Neural crest cell (in vitro differentiated cells): Measurements from ENCODE around the gene FOXM1. TPM values are rescaled to one million over a fixed set of nuclear protein-coding genes. Genes with fewer than 3 reads are reported as not detected.

Source experiments
- DNase-seq: peaks from one replicate; pipeline ENCODE4 v3.0.0; 2021; ENCODE audit warnings: low read depth, mixed read lengths, low spot score
- H3K27ac Mint-ChIP-seq: one replicate; pipeline ENCODE4 v1.8.0; 2021; ENCODE audit warnings: mild to moderate bottlenecking, mixed read lengths; ENCODE audit not compliant: unreplicated experiment
- H3K27me3 Mint-ChIP-seq: 2 replicates; pipeline ENCODE4 v1.8.0; 2021; ENCODE audit warnings: low read depth, mild to moderate bottlenecking, mixed read lengths
- H3K36me3 Mint-ChIP-seq: 2 replicates; pipeline ENCODE4 v1.8.0; 2021; ENCODE audit warnings: low read depth, mild to moderate bottlenecking, mixed read lengths
- H3K4me1 Mint-ChIP-seq: 2 replicates; pipeline ENCODE4 v1.8.0; 2021; ENCODE audit warnings: mixed read lengths
- H3K4me3 Mint-ChIP-seq: one replicate; pipeline ENCODE4 v1.8.0; 2021; ENCODE audit warnings: mild to moderate bottlenecking, mixed read lengths
- H3K9me3 Mint-ChIP-seq: 2 replicates; pipeline ENCODE4 v1.8.0; 2021; ENCODE audit warnings: mixed read lengths
- total RNA-seq: library from RNA; stranded (reverse); gene quantifications from 2 replicates; pipeline ENCODE4 v1.2.1, GENCODE V29; 2021
- TF ChIP-seq, protein P1 (sequence below): fragments of 200-600 bp; sonication (generic); conservative IDR thresholded peaks from 2 replicates; pipeline ENCODE4 v1.5.0; 2021; ENCODE audit warnings: antibody characterized with exemption, mild to moderate bottlenecking

The FOXM1 gene
- total RNA-seq, 1 donor from 2014 or later, result 147 TPM

GRCh38 chr12:2845280-2845679 lies 31.7 kb downstream of the FOXM1 start:
- Mint-ChIP-seq H3K9me3 (no peaks in the 10 kb centered on the region), H3K36me3 (peaks cover 2% of the 10 kb centered on the region), H3K4me1 (peaks cover 50% of the 10 kb centered on the region), H3K4me3 (no peak overlapping the region), H3K27ac (peak overlapping the region; percentile 67), H3K27me3 (no peaks in the 10 kb centered on the region)
- no peak for DNase-seq
- TF ChIP-seq, protein P1, sequence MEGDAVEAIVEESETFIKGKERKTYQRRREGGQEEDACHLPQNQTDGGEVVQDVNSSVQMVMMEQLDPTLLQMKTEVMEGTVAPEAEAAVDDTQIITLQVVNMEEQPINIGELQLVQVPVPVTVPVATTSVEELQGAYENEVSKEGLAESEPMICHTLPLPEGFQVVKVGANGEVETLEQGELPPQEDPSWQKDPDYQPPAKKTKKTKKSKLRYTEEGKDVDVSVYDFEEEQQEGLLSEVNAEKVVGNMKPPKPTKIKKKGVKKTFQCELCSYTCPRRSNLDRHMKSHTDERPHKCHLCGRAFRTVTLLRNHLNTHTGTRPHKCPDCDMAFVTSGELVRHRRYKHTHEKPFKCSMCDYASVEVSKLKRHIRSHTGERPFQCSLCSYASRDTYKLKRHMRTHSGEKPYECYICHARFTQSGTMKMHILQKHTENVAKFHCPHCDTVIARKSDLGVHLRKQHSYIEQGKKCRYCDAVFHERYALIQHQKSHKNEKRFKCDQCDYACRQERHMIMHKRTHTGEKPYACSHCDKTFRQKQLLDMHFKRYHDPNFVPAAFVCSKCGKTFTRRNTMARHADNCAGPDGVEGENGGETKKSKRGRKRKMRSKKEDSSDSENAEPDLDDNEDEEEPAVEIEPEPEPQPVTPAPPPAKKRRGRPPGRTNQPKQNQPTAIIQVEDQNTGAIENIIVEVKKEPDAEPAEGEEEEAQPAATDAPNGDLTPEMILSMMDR, result no peak

DNA sequence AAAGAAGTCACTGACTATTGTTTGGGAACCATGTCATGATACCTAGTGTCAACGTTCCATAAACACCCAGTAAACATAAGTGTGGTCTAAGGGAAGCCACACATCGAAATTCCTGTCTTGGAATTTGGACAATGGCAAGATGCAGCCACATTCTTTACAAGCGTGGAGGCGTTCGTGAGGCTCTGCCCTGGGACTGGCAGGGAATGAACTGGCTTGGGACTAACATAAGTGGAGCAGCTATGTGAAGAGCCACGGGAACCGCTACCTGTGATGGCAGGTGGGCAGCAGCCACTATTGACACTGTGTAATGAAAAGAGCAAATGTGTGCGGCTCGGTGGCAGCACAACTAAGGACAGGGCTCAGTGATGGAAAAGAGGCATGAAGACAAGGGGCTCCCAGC lies 32.2 kb downstream of the FOXM1 start:
- DNase-seq, result no peak
- H3K9me3 Mint-ChIP-seq, result no peaks in the 10 kb centered on the region
- peaks cover 47% of the 10 kb centered on the region for H3K4me1 Mint-ChIP-seq
- peak overlapping the region; percentile 3 for H3K4me3 Mint-ChIP-seq
- H3K36me3 Mint-ChIP-seq, result peaks cover 3% of the 10 kb centered on the region
- TF ChIP-seq, protein P1, result no peak
- H3K27me3 Mint-ChIP-seq, result no peaks in the 10 kb centered on the region
- peak overlapping the region; percentile 13 for H3K27ac Mint-ChIP-seq

DNA sequence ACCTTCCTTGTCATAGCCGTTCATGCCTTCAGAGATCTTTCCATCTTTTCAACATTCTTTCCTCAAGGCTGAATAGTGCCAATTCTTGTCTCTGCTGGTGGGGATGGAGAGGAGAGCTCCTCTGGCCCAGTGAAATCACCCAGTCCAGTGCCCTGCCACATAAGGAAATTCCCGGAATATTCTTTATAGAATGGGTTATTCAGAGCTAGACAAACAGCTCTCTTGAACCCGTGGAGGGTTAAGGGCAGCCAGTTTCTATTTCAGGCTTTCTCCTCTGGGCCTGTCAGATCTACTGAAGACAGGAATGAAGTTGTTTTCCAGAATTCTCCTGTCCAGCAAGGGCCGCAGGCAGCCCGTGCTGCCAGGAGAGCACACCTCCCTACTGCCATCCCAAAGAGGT lies 34.0 kb downstream of the FOXM1 start:
- TF ChIP-seq, protein P1, result no peak
- H3K27ac Mint-ChIP-seq, result no peak overlapping the region
- peaks cover 31% of the 10 kb centered on the region for H3K4me1 Mint-ChIP-seq
- H3K36me3 Mint-ChIP-seq, result peaks cover 6% of the 10 kb centered on the region
- H3K9me3 Mint-ChIP-seq, result no peaks in the 10 kb centered on the region
- H3K4me3 Mint-ChIP-seq, result no peak overlapping the region
- H3K27me3 Mint-ChIP-seq, result no peaks in the 10 kb centered on the region
- DNase-seq, result no peak

- H3K4me1 Mint-ChIP-seq, result peaks cover 17% of the 10 kb centered on the region
- TF ChIP-seq, protein P1, result no peak
- H3K4me3 Mint-ChIP-seq, result no peak overlapping the region
- DNase-seq, result no peak
- no peak overlapping the region for H3K27ac Mint-ChIP-seq
- H3K9me3 Mint-ChIP-seq, result no peaks in the 10 kb centered on the region
- H3K27me3 Mint-ChIP-seq, result no peaks in the 10 kb centered on the region
- peaks cover 6% of the 10 kb centered on the region for H3K36me3 Mint-ChIP-seq
Measured at GRCh38 chr12:2841056-2841650, 35.8 kb downstream of the FOXM1 start.

DNA sequence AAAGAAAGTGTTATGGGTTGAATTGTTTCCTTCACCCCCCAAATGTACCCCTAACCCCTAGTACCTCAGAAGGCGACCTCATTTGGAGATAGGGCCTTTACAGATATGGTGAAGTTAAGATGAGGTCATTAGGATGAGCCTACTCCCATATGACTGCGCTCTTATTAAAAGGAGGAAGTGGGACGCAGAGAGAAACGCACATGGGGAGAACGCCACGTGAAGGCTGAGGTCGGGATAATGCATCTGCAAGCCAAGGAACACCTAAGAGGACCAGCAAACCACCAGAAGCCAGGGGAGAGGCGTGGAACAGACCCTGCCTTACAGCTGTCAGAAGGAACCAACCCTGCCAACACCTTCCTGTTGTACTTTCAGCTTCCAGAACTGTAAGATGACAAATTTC lies 40.4 kb downstream of the FOXM1 start:
- TF ChIP-seq, protein P1, result no peak
- no peak for DNase-seq
- Mint-ChIP-seq H3K9me3 (no peaks in the 10 kb centered on the region), H3K4me3 (peak overlapping the region; percentile 11), H3K4me1 (peaks cover 13% of the 10 kb centered on the region), H3K27me3 (peaks cover 4% of the 10 kb centered on the region), H3K36me3 (peaks cover 10% of the 10 kb centered on the region), H3K27ac (no peak overlapping the region)
